Measurements from ENCODE around the gene PDLIM3.

DNA sequence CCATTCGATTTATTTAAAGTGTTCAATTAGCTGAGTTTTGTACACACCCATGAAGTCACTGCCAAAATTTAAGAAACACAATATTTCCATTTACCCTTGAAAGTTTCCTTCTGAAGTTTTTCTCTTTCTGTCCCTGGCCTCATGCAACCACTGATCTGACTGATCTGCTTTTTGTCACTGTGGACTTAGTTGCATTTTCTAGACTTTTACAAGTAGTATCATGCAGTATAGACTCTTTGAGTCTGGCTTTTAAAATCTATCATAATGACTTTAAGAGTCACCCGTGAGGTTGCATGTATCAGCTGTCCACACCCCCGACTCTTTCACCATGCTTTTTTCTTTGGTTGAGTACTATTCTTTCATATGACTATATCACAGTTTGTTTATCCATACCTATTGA lies 29.0 kb upstream of the PDLIM3 start:
- TF ChIP-seq, protein P1, sequence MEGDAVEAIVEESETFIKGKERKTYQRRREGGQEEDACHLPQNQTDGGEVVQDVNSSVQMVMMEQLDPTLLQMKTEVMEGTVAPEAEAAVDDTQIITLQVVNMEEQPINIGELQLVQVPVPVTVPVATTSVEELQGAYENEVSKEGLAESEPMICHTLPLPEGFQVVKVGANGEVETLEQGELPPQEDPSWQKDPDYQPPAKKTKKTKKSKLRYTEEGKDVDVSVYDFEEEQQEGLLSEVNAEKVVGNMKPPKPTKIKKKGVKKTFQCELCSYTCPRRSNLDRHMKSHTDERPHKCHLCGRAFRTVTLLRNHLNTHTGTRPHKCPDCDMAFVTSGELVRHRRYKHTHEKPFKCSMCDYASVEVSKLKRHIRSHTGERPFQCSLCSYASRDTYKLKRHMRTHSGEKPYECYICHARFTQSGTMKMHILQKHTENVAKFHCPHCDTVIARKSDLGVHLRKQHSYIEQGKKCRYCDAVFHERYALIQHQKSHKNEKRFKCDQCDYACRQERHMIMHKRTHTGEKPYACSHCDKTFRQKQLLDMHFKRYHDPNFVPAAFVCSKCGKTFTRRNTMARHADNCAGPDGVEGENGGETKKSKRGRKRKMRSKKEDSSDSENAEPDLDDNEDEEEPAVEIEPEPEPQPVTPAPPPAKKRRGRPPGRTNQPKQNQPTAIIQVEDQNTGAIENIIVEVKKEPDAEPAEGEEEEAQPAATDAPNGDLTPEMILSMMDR (conservative IDR thresholded peaks at IDR 0.05; ENCODE audit: low read depth in 2 of 2) = no peak
- TF ChIP-seq CREB1 (CRISPR knock-in tag; IDR thresholded peaks at IDR 0.05; ENCODE audit: low read depth) (no peak), POLR2AphosphoS5 (IDR thresholded peaks at IDR 0.05; ENCODE audit: low read depth) (no peak), ZNF114 (CRISPR knock-in tag; IDR thresholded peaks at IDR 0.05) (no peak)

All from GM23338 (cell line).